GM18909 (cell line): ENCODE results near the gene CSNK1G2.
"Not testable (repeated sequence)": the region's sequence is repeated elsewhere in the genome, so short reads cannot be mapped to it uniquely, and the experiment has no call there.

Experiments
- ATAC-seq: cut with Tn5 transposase; IDR thresholded peaks from one replicate; pipeline ENCODE4 v1.9.1; 2021; ENCODE audit warnings: mild to moderate bottlenecking; ENCODE audit not compliant: unreplicated experiment, poor library complexity

The CSNK1G2 gene

DNA sequence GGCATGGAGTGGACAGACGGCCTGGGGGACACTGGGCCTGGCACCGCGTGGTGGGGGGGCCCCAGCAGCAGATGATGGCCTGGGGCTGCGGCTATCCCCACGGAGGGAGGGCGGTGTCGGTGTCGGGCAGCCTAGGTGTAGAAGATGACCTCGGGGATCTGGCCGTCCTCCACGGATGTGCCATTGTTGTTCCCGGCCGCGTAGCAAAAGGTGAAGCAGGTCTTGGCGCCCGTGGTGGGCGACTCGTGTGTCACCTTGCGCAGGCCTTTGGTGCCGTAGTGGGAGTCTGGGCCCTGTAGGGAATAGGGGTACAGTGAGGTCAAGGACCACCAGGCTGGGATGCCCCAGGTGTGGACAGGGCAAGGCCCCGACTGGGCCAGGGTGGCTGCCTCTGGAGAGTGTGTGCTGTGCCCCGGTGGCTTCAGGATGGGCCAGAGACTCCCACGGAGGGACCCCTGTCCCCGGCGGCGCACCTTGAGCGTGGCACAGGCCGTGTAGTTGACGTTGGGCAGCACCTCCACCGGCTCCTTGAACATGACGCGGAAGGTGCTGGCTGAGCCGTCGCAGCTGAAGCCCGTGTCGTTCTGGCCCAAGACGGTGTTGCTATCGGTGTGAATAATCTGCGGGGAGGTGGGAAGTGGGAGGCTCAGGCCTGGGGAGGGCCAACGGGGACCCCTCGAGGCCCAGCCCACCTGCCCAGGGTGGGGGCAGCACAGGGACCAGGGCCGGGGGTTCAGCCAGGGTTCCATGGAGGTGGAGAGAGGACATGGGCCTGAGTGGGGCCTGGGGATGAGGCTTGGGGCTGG is 45.6 kb downstream of the CSNK1G2 start:
- no peak for ATAC-seq

GRCh38 chr19:1987197-1988187 is 46.5 kb downstream of the CSNK1G2 start:
- ATAC-seq, result no peak

GRCh38 chr19:1988464-1988863 is 47.5 kb downstream of the CSNK1G2 start:
- ATAC-seq, result not testable (repeated sequence)

GRCh38 chr19:1989513-1990229 is 48.7 kb downstream of the CSNK1G2 start:
- no peak for ATAC-seq

- no peak for ATAC-seq
Observed at GRCh38 chr19:1990230-1991017, 49.5 kb downstream of the CSNK1G2 start.

- ATAC-seq, result no peak
Observed at GRCh38 chr19:1991018-1991913, 50.3 kb downstream of the CSNK1G2 start.

GRCh38 chr19:1992759-1993260 is 51.8 kb downstream of the CSNK1G2 start:
- ATAC-seq, result no peak

GRCh38 chr19:1997353-1998233 is 56.6 kb downstream of the CSNK1G2 start:
- no peak for ATAC-seq

- ATAC-seq, result no peak
Observed at GRCh38 chr19:1998712-1999708, 58.0 kb downstream of the CSNK1G2 start.

DNA sequence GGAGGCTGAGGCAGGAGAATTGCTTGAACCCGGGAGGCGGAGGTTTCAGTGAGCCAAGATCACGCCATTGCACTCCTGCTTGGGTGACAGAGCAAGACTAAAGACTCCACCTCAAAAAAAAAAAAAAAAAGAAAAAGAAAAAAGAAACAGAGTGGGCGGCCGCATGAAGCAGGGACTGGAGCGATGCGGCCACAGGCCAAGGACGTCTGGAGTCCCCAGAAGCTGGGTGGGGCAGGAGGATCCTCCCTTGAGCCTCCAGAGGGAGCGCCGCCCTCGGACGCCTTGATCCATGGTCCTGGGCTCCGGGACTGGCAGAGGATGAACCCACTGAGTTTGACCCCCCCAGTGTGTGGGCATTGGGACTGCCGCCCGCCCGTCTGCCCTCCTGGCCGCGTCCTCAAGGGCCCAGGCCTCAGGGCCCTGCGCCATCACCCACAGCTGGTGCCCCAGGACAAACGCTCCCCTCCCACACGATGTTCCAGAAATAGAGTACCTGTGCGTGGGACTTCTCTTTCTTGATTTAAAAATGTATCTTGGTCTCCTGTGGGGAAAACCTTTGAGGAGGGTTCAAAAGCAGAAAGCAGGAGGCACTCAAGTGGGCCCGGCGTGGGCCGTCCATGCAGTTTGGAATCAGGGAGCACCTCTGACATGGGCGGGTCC is 59.0 kb downstream of the CSNK1G2 start:
- ATAC-seq, result no peak

GRCh38 chr19:2003874-2004273 is 62.9 kb downstream of the CSNK1G2 start:
- no peak for ATAC-seq

GRCh38 chr19:2010135-2010668 is 69.2 kb downstream of the CSNK1G2 start:
- ATAC-seq, result no peak

DNA sequence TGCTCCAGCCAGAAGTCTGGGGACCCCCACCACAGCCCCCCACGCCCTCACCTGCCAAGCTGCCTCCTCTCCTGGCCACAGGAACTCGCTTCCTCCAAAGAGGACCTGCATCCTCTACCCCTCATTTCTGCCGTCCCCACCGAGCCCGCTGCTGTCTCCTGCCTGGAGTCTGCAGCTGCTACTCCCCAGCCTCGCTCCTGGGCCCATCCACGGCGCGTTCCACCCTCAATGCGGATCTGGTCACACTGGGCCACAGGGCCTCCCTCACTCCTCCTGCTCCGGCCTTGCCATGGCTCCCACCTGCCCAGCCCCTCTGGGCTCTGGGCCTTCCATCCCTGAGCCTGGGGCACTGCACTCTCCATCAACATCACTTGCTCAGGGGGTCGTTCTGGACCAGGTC is 70.2 kb downstream of the CSNK1G2 start:
- ATAC-seq, result no peak

- ATAC-seq, result no peak
Observed at GRCh38 chr19:2012941-2013682, 72.1 kb downstream of the CSNK1G2 start.

DNA sequence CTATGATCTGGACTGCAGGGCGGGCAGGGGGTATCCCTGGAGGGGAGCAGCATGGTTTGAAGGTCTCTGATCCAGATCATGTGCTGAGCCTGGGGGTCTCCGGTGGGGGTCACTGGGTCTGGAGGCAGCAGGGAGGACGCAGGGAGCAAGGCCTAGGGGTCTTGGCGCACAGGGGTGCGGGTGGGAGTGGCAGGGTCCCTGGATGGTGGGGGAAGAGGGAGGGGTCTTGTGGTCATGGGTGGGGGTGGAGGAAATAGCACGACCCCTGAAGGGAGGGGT is 72.7 kb downstream of the CSNK1G2 start:
- ATAC-seq, result no peak
